HG03457 (cell line): Measurements from ENCODE around the gene MAML3.

Source experiments
- ATAC-seq: cut with Tn5 transposase; IDR thresholded peaks from one replicate; pipeline ENCODE4 v1.9.1; 2021; ENCODE audit warnings: moderate number of reproducible peaks; ENCODE audit not compliant: unreplicated experiment

Gene MAML3

GRCh38 chr4:139768366-139768765 is 385.6 kb downstream of the MAML3 start:
- no peak for ATAC-seq

- ATAC-seq = no peak
Observed at GRCh38 chr4:139767585-139767984, 386.4 kb downstream of the MAML3 start.

- no peak for ATAC-seq
Observed at GRCh38 chr4:139767168-139767567, 386.8 kb downstream of the MAML3 start.

- no peak for ATAC-seq
Observed at GRCh38 chr4:139764686-139765310, 389.2 kb downstream of the MAML3 start.

- no peak for ATAC-seq
Observed at GRCh38 chr4:139764182-139764581, 389.8 kb downstream of the MAML3 start.

GRCh38 chr4:139763672-139764071 is 390.3 kb downstream of the MAML3 start:
- no peak for ATAC-seq

GRCh38 chr4:139763205-139763604 is 390.8 kb downstream of the MAML3 start:
- no peak for ATAC-seq

GRCh38 chr4:139762720-139763119 is 391.3 kb downstream of the MAML3 start:
- no peak for ATAC-seq

- no peak for ATAC-seq
Observed at GRCh38 chr4:139761461-139761860, 392.5 kb downstream of the MAML3 start.

- no peak for ATAC-seq
Observed at GRCh38 chr4:139760567-139760966, 393.4 kb downstream of the MAML3 start.

- no peak for ATAC-seq
Observed at GRCh38 chr4:139759097-139759496, 394.9 kb downstream of the MAML3 start.

- no peak for ATAC-seq
Observed at GRCh38 chr4:139756391-139757180, 397.4 kb downstream of the MAML3 start.

- no peak for ATAC-seq
Observed at GRCh38 chr4:139754938-139755337, 399.0 kb downstream of the MAML3 start.

- no peak for ATAC-seq
Observed at GRCh38 chr4:139753686-139754085, 400.3 kb downstream of the MAML3 start.

- ATAC-seq = no peak
Observed at GRCh38 chr4:139749835-139750498, 404.0 kb downstream of the MAML3 start.

GRCh38 chr4:139749338-139749737 is 404.6 kb downstream of the MAML3 start:
- no peak for ATAC-seq

GRCh38 chr4:139746431-139747171 is 407.4 kb downstream of the MAML3 start:
- no peak for ATAC-seq

- no peak for ATAC-seq
Observed at GRCh38 chr4:139745111-139745639, 408.8 kb downstream of the MAML3 start.

- ATAC-seq = no peak
Observed at GRCh38 chr4:139744232-139744631, 409.8 kb downstream of the MAML3 start.

- no peak for ATAC-seq
Observed at GRCh38 chr4:139743027-139743426, 411.0 kb downstream of the MAML3 start.

- ATAC-seq = no peak
Observed at GRCh38 chr4:139740531-139741041, 413.4 kb downstream of the MAML3 start.
